ENCODE data around the gene TWF2.
A peak's percentile ranks its signal among the peaks of the same experiment; 100 is the strongest.

The TWF2 gene

GRCh38 chr3:52198643-52199608 is 40.0 kb downstream of the TWF2 start:
- DNase-seq (ENCODE audit: low spot score), result no peak
- in situ Hi-C loops (cut with MboI; ENCODE audit: low pct_unique_long_range_greater_than_20kb, low sequenced_read_pairs, unreplicated experiment), result no loop called here
- TF ChIP-seq, protein P1, sequence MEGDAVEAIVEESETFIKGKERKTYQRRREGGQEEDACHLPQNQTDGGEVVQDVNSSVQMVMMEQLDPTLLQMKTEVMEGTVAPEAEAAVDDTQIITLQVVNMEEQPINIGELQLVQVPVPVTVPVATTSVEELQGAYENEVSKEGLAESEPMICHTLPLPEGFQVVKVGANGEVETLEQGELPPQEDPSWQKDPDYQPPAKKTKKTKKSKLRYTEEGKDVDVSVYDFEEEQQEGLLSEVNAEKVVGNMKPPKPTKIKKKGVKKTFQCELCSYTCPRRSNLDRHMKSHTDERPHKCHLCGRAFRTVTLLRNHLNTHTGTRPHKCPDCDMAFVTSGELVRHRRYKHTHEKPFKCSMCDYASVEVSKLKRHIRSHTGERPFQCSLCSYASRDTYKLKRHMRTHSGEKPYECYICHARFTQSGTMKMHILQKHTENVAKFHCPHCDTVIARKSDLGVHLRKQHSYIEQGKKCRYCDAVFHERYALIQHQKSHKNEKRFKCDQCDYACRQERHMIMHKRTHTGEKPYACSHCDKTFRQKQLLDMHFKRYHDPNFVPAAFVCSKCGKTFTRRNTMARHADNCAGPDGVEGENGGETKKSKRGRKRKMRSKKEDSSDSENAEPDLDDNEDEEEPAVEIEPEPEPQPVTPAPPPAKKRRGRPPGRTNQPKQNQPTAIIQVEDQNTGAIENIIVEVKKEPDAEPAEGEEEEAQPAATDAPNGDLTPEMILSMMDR (IDR thresholded peaks at IDR 0.05; ENCODE audit: extremely low read depth, insufficient read depth, missing control alignments), result no peak

GRCh38 chr3:52197842-52198625 is 40.9 kb downstream of the TWF2 start, which contains the start of gene ALAS1:
TSS of gene ALAS1 (plus strand) at chr3:52198160. CDS start at chr3:52199242, 1,082 bp downstream.
- TF ChIP-seq, protein P1 (IDR thresholded peaks at IDR 0.05; ENCODE audit: extremely low read depth, insufficient read depth, missing control alignments), result no peak
- peak; percentile 98 for DNase-seq (ENCODE audit: low spot score)
- in situ Hi-C loops (cut with MboI; ENCODE audit: low pct_unique_long_range_greater_than_20kb, low sequenced_read_pairs, unreplicated experiment), result no loop called here

DNA sequence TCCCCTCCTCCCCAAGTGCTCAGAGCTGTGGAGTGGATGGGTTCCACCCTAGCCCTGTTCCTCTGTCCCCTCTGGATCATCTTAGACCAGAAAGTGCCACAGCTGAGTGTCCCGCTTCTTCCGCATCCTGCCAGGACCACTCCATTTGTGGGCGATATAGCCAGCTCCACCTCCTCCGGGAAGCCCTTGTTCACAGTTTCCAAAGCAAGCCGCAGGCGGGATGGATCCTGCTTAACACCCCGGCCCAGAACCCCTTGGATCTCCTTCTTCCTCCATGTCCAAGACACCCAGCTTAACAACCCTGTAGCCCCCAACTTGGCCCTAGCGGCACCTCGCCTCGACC is 41.5 kb downstream of the TWF2 start:
- in situ Hi-C loops (cut with MboI; ENCODE audit: low pct_unique_long_range_greater_than_20kb, low sequenced_read_pairs, unreplicated experiment), result no loop called here
- TF ChIP-seq, protein P1 (IDR thresholded peaks at IDR 0.05; ENCODE audit: extremely low read depth, insufficient read depth, missing control alignments), result no peak
- no peak for DNase-seq (ENCODE audit: low spot score)

- in situ Hi-C loops (cut with MboI; ENCODE audit: low pct_unique_long_range_greater_than_20kb, low sequenced_read_pairs, unreplicated experiment), result no loop called here
- DNase-seq (ENCODE audit: low spot score), result no peak
- TF ChIP-seq, protein P1 (IDR thresholded peaks at IDR 0.05; ENCODE audit: extremely low read depth, insufficient read depth, missing control alignments), result no peak
These were observed 42.0 kb downstream of the TWF2 start for GRCh38 chr3:52196977-52197376.

GRCh38 chr3:52195823-52196331 is 43.1 kb downstream of the TWF2 start:
- DNase-seq (ENCODE audit: low spot score), result no peak
- in situ Hi-C loops (cut with MboI; ENCODE audit: low pct_unique_long_range_greater_than_20kb, low sequenced_read_pairs, unreplicated experiment), result no loop called here
- TF ChIP-seq, protein P1 (IDR thresholded peaks at IDR 0.05; ENCODE audit: extremely low read depth, insufficient read depth, missing control alignments), result no peak

- TF ChIP-seq, protein P1 (IDR thresholded peaks at IDR 0.05; ENCODE audit: extremely low read depth, insufficient read depth, missing control alignments), result no peak
- DNase-seq (ENCODE audit: low spot score), result no peak
- in situ Hi-C loops (cut with MboI; ENCODE audit: low pct_unique_long_range_greater_than_20kb, low sequenced_read_pairs, unreplicated experiment), result no loop called here
These were observed 43.7 kb downstream of the TWF2 start for GRCh38 chr3:52195291-52195597.
